NCI-H345 treated with DMSO at 0.1 percent for 48 hours (cell line): Measurements from ENCODE around the gene RABGGTA.

ENCODE experiments used
- DNase-seq: peaks from one replicate; lab custom pipeline; 2025; ENCODE audit not compliant: unreplicated experiment; lab: John Stamatoyannopoulos, UW

RABGGTA gene

GRCh38 chr14:24271134-24271833, at the start of gene RABGGTA:
Gene RABGGTA, minus strand, starts transcription at chr14:24271597. Its CDS starts 482 bp downstream, at chr14:24271115.
- peak; percentile 91 for DNase-seq

- DNase-seq = no peak
Observed at GRCh38 chr14:24317141-24317928, 45.9 kb upstream of the RABGGTA start.

- no peak for DNase-seq
Observed at GRCh38 chr14:24316597-24316950, 45.2 kb upstream of the RABGGTA start.

- no peak for DNase-seq
Observed at GRCh38 chr14:24315807-24316596, 44.6 kb upstream of the RABGGTA start.

GRCh38 chr14:24315243-24315806, 43.9 kb upstream of the RABGGTA start:
- DNase-seq = no peak

- DNase-seq = no peak
Observed at GRCh38 chr14:24314377-24315193, 43.2 kb upstream of the RABGGTA start.

GRCh38 chr14:24313913-24314312, 42.5 kb upstream of the RABGGTA start:
- DNase-seq = no peak

GRCh38 chr14:24312736-24313507, 41.5 kb upstream of the RABGGTA start:
- DNase-seq = no peak

- no peak for DNase-seq
Observed at GRCh38 chr14:24311837-24312615, 40.6 kb upstream of the RABGGTA start.

- no peak for DNase-seq
Observed at GRCh38 chr14:24310646-24311604, 39.5 kb upstream of the RABGGTA start, which contains the start of gene LTB4R. Gene LTB4R, plus strand, starts transcription at chr14:24311502. Its CDS starts 4,150 bp downstream, at chr14:24315652.

GRCh38 chr14:24310265-24310645, 38.9 kb upstream of the RABGGTA start:
- DNase-seq = no peak

- no peak for DNase-seq
Observed at GRCh38 chr14:24309538-24310264, 38.3 kb upstream of the RABGGTA start, which contains the start of gene LTB4R2. Gene LTB4R2, plus strand, starts transcription at chr14:24310140. Its CDS starts 525 bp downstream, at chr14:24310665.

GRCh38 chr14:24308342-24309124, 37.1 kb upstream of the RABGGTA start:
- DNase-seq = no peak

GRCh38 chr14:24307575-24308341, 36.4 kb upstream of the RABGGTA start, which contains the start of gene CIDEB:
Gene CIDEB, minus strand, starts transcription at chr14:24307977. Its CDS starts 119 bp downstream, at chr14:24307858.
- DNase-seq = peak; percentile 21

- DNase-seq = no peak
Observed at GRCh38 chr14:24307156-24307574, 35.8 kb upstream of the RABGGTA start.
